HG03469 (cell line): ENCODE data around the gene POLR1D.
A peak's percentile ranks its signal among the peaks of the same experiment; 100 is the strongest.
"Not testable (repeated sequence)": the region's sequence is repeated elsewhere in the genome, so short reads cannot be mapped to it uniquely, and the experiment has no call there.

ENCODE experiments used
- ATAC-seq: cut with Tn5 transposase; IDR thresholded peaks from one replicate; pipeline ENCODE4 v1.9.1; 2021; ENCODE audit warnings: mild to moderate bottlenecking, moderate library complexity, moderate number of reproducible peaks; ENCODE audit not compliant: unreplicated experiment

Gene POLR1D

DNA sequence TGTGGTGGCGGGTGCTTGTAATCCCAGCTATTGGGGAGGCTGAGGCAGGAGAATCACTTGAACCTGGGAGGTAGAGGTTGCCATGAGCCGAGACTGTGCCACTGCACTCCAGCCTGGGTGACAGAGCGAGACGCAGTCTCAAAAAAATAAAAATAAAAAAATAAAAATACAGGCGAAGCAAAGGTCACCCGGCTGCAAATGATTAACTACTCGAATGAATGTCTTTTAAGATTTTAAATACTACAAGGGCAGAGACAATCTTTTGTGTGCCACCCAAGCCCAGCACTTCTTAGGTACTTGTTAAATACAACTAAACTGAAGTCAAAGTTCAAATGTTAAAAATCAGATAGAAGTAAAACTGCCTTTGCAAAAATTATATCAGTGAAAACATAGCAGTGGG, 8.1 kb upstream of the POLR1D start:
- ATAC-seq, result no peak

DNA sequence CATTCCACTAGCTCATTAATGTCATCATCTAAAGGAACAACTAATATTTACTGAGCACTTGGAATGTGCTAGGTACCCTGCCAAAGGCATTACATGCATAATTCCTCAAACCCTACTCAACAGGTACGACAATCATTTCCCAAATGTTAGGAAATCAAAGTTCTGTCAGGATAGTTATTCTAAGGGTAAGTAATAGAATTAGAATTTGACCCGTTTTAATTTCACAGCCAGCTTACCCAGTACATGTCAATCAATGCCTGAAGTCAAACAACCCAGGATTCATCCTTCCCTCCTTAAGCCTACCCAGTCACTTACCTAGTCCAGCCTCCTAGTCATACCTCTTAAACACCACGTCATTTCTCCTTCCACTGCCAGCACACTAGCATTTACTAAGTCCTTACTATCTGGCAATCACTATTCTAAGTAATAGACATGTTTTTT, 3.8 kb upstream of the POLR1D start:
- ATAC-seq, result no peak

DNA sequence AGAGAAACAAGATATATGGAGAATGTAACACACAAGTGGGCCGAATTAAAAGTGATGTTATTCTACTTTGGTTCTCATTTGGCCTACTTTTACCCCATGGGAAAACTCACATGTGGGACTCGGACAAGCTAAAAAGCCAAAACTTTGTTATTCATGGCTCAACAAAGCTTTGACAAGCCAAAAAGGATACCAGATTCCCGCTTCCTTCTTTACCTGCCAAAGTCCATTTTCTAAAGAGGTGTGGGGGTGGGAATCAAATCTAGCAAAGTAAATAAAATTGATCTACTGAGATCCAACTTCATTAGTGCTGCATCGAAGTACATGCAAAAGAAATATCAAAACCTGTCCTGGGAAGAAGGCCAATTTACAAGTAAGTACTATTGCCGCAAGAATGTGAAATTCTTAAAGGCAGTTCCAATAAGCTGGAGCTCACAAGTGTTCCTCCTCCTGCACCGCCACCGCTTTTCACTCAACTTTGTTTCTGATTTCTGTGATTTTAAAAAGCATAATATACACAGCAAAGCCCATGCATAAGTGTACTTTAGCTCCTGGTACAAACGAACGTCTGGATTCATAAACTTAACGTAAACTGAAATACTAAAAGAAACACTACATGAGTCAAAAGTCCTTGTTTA, 2.5 kb upstream of the POLR1D start:
- no peak for ATAC-seq

DNA sequence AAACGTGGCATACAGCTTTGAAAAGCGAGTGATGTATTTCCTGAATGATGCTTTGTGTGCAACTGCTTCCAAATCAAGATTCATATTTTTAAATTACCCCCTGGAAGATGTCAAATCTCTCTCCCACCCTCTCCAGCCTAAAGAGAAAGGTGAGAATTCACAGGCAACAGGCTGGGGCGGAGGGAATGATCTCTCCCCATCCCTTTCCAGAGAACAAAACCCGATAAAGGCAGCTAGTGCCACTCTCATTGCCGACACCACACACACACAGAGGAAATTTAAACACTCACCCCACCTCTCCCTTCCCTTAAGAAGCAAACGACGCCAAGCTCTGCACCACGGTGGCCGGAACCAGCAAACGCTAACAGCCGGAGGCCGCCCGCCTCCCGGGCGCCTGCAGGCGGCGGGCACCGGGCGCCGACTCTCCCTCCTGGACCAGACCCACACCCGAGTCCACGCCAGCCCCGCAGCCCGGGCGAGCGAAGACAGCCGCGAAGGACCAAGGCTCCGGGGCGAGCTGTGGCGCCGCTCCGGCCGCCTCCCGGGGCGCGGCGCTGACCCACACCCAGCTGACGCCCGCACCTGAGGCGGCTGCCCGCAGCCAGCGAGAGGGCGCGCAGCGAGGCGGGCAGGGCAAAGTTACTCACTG, 1.8 kb upstream of the POLR1D start:
- ATAC-seq, result peak; percentile 24

DNA sequence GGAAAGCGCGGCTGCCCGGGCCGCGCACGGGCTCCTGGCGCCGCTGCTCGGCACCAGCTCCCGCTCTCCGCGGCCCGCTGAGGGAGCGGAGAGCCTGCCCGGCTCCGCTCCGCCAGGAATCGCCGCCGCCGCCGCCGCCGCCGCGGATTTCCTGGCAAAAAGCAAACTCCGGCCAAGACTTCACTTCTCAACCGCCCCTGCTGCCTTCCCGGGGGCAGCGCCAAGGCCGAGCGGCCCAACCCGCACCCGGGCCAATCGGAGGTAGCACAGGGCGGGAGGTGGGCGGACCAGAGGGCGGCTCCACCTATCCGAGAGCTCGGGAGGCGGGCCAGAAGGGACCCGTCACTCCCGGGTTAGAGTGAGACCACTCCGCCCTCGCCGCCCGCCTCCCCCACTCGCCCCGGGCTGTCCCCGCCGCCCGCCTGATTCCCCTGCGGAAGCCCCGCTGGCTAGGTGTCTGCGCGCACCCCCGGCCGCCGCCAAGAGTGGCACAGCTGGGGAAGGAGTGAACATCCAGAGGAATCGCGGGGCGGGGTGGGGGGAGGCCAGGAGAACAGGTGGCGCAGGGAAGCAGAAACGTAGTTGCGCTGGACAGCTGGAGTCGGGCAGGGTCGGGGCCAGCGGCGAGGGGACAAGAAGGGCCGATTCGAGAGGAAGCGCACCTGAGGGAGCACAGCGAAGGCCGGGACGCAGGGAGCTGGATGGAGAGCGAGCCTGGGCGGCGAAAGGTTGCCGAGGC, 1.1 kb upstream of the POLR1D start, which contains the start of gene LNX2:
Gene LNX2, minus strand, starts transcription at position 153 of the 739 bp plus-strand sequence. CDS start 38,826 bp downstream, outside the sequence.
- peak; percentile 75 for ATAC-seq

DNA sequence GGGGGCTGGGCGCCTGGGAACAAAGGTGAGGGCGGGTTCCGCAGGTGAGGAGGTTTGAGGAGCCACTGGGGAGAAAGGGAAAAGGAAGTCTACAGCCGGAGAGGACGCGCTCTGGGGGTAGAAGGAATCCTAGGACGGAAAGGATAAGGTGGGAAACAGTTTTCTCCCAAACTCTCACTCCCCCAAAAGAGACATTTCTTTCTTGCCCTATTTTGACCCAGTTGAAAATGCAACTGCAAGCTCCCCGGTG, 651 bp upstream of the POLR1D start:
- ATAC-seq, result no peak

DNA sequence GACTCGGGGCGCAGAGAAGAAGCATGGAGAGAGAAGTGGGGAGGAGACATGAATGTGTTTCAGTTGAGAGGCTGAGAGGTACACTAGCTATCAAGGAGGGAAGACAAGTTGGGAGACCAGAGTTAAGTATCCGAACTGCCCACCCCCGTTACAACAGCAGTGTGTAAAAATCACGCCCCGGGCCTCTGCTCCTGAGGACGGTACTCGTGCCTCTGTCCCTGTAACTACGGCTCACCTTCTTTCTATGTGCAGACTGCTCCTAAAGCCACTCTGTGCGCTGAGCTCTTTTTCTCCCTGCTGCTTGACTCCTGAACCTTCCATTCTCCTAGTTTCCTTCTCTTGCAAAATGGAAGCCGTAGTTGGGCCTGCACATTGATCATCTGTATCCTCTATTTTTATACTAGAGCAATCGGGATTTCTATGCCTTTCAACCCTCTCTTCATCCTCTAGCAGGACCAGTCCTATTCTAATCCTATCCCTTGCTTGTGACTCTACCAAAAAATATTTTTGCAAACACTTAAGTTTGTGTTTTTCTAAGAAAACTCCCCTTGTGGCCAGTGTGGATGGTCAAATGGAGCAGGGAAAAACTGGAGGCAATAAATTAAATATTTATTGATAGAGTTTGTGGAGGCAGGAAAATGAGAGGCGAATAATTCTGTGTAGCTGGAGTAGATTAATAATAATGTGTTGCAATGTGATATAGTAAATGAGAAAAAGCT, 569 bp downstream of the POLR1D start:
- no peak for ATAC-seq

DNA sequence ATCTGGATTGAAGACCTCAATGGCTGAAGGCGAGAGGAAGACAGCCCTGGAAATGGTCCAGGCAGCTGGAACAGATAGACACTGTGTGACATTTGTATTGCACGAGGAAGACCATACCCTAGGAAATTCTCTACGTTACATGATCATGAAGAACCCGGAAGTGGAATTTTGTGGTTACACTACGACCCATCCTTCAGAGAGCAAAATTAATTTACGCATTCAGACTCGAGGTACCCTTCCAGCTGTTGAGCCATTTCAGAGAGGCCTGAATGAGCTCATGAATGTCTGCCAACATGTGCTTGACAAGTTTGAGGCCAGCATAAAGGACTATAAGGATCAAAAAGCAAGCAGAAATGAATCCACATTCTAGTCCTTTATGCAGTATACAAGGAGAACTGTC, 1.2 kb downstream of the POLR1D start:
- no peak for ATAC-seq

DNA sequence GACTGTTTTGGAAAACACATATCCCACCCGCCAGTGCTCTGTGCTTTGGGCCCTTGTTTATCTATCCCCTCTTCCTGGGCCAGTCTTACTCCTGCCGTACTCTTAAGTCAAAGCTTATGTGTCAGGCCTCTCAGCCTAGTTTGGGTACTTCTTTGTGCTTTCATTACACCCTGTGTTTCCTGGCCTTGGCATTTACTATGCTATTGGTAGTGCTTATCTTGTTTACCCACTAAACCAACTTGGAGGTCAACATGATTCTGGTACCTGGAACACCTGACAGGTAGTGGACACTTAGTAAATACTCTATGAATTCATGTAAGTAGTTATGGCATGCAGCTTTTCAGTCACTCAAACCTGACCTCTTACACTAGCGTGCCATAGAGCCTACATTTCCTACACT, 2.4 kb downstream of the POLR1D start:
- ATAC-seq, result no peak

DNA sequence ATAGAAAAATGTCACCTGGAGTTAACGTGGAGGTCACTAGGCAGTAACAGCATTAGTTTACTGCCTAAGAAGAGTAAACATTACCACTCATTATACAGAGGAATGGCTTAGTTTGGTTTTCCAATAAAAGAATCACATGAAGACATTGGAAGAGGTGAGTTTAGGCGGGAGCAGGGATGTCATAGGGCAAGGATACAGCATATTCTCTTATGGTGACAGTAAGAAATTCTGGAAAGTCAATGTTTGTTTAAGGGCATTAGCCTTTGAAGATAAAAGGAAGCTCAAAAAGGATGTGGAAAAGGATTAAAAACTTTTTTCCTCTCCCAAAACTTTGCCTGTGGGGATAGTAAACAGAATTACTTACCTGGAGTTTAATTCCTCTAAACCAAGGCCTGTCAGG, 4.1 kb downstream of the POLR1D start:
- ATAC-seq, result no peak

DNA sequence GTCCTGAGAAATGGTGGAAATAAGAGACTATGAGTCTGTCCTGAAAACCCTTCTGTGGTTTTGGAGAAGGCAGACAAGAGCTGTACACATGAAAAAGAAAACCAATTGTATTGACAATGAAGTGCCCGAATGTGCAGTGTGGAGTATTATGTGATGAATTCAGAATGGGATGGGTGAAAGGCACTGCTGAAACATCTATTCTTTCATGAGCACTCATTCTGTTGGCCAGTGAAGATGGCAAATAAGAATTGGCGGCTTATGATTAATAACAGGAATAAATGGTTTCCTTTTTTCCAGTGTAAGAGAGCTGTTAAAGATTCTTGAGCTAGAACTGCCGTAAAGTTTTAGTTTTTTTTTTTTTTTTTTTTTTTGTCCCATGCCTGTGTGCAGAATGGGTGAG, 5.7 kb downstream of the POLR1D start:
- ATAC-seq, result no peak

DNA sequence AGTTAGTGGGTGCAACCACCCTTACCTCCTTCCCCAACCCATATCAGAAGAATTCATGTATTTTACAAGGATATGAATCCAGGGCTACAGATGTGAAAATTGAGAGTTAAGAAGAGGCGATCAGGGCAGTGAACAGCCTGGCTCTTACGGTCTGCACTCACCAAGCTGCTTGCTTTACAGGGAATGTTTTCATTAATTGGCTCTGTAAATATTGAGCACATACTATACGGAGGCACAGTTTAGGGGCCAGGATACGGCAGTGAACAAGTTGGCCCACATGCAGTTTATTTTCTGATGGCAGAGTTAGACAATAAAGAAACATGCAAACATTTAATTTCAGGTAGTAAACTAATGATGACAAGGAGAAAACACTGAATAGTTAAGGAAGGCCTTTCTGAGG, 6.4 kb downstream of the POLR1D start:
- no peak for ATAC-seq

DNA sequence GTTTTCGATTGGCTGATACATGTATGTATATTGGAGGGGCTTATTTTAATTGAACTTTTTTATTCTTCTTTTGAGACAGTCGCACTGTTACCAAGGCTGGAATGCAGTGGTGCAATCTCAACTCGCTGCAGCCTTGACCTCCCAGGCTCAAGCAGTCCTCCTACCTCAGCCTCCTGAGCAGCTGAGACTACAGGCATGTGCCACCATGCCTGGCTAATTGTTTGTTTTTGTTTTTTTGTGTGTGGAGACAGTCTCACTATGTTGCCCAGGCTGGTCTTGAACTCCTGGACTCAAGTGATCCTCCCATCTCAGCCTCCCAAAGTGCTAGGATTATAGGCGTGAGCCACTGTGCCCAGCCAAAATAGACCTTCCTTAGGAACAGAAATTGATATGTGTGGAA, 7.1 kb downstream of the POLR1D start:
- not testable (repeated sequence) for ATAC-seq

DNA sequence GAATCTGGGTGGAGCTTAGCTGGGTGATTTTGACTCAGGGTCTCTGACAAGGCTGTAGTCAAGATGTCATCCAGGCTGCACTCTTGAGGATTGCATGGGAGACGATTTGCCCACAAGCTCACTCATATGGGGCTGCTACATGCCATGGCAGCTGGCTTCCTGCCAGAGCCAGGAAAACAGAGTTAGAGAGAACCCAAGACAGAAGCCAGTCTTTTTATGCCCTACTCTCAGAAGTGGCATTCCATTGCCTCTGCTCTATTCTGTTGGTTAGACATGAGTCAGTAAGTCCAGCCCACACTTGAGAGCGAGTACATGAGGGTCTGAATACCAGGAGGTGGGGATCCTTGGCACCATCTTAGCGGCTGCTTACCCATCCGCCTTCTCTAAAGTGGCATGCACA, 9.5 kb downstream of the POLR1D start:
- ATAC-seq, result no peak

DNA sequence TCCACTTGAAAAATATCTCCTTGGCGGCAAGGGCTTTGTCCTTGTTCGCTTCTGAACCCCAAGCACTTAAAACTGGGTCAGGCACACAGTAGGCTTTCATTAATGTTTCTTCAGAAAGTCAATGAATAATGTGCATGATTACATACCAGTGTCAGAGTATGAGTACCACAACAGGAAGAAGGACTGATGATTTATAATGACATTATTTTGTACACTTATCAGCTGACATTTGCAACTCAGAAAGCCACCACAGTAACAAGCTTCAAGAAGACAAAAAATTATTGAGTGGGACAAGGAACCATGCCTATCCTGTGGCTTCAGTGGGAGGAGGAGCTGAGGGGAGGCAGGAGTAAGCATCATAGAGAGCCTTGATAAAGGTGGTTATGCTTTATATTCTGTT, 10.0 kb downstream of the POLR1D start:
- no peak for ATAC-seq

DNA sequence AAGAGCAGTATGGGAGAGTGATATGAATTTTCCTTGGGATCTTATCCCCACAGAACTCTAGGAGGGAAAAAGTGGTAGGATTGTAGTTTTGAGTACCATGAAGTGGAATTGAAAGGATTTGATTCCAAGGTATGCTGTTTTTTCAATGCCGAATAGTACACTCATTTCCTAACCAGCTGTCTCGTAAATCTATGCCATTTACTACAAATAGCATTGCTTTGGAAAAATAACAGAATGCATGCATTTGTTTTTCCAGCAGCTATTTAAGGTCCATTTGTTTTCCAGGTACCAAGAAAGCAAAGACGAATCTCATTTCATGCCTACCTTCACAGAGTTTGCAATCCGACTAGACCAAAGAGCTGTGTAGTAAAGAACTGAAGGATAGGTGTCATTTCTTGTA, 10.5 kb downstream of the POLR1D start:
- ATAC-seq, result no peak

DNA sequence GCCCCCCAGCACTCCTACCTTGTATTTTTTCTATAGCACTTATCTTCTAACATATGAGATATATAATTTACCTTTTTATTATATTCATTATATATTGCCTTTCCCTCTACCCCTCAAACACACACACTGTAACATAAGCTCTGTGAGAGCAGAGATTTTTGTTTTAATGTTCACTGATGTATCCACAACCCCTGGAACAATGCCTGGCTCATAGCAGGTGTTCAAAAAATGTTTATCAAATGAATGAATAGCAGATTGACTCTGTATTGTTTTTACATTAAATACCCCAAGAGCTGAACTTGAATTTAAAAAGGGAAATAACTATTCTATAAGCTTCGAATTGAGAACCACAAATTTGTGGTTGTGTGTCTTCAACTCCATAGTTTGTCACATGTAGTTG, 11.0 kb downstream of the POLR1D start:
- no peak for ATAC-seq

DNA sequence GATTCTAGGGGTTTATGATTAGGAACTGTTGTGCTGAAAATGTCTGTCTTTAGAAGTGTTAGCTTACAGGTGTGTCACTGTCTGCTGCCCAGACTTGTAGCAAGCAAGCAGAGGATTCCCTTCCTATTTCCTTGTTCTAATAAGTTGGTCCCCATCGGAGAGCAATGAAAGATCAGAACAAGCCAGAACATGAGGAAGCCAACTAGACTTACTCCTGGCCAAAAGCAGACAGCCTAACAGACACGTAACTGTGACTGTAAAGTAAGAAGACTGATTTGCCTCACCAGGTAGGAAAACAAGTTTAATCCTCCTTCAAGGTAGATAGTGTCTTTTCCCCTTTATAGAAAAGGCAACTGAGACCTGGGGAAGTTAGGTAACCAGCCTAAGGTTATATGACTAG, 12.5 kb downstream of the POLR1D start:
- no peak for ATAC-seq

DNA sequence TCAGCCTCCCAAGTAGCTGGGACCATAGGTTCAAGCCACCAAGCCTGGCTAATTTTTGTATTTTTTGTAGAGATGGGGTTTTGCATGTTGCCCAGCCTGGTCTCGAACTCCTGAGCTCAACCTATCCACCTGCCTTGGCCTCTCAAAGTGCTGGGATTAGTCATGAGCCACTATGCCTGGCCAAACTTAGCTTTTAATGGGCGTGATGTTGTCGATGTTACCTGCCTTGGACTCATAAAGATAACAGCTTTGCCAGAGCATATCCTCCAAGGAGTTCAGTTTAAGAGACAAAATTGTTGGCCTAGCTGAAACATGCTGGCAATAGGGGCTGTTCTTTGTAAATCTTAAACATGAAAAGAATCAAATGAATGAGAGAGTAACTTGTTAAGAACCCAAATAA, 13.1 kb downstream of the POLR1D start:
- ATAC-seq, result no peak

DNA sequence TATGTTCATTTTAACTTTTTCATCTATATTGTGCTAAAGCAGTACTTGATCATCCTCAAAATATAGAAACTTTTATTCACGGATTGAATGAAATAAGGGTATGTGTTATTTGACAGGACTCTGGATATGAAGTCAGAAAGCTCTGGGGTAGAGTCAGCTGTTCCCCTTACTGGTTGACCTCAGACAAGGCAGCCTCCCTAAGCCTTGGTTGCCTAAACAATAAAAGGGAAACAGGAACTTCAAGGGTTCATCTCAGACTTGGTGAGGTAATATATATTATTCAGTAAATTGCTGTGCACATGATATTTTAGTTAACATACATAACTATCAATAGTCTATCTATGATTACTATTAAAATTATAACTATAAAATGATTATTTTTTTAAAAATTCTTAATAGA, 13.6 kb downstream of the POLR1D start:
- ATAC-seq, result no peak

DNA sequence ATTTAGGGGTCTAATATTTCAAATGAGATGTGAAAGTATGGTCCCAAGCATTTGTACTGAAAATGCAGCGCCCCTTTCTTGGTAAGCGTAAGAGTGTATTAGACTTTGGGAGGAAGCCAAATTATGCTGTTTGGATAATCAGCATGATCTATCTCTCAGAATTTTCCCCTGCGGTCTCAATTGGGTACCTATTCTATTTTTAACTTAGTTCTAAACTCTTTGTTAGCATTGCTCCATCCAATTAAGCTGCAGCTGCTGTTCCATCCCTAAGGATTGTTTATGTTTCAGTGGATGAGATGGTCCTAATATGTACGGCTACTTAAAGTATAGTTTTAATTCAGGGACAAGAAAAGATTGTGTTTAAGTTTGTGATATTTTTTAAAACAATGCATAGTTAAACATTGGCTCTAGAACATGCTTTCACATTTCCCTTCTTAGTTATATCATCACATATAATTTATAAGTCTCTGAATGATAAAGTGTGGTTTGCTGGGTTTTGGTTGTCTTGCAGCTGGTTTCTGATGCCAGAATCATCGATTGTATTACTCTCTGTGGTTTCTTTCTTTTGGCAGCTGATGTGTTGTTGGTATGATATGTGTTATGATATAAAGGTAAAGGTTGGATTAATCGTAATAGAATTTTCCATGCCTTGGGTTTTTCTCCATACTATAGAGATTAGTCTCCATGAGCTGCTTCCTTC, 15.0 kb downstream of the POLR1D start:
- ATAC-seq, result no peak
